HG03342 (cell line): ENCODE results near the gene MAZ.
"Not testable (repeated sequence)": the region's sequence is repeated elsewhere in the genome, so short reads cannot be mapped to it uniquely, and the experiment has no call there.

Source experiments
- ATAC-seq: cut with Tn5 transposase; IDR thresholded peaks from one replicate; pipeline ENCODE4 v1.9.1; 2021; ENCODE audit warnings: mild to moderate bottlenecking, moderate library complexity; ENCODE audit not compliant: unreplicated experiment

The MAZ gene

GRCh38 chr16:29821643-29822115 is 15.3 kb downstream of the MAZ start:
- no peak for ATAC-seq

DNA sequence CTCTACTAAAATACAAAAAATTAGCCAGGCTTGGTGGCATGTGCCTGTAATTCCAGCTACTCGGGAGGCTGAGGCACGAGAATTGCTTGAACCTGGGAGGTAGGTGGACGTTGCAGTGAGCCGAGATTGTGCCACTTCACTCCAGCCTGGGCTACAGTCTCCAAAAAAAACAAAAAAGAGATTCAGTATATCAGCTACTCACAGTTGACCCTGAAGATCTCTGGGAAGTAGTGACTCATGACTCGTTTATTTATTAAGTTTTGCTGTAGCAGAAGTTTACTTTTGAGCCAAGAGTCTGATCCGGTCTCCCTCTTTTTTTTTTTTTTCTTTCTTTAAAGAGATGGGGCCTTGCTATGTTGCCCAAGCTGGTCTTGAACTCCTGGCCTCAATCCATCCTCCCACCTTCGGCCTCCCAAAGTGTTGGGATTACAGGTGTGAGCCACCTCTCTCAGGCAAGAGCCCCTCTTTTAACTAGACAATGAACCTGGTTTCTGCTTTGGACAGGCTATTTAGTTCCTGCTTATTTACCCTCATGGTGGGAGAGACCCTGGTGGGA is 18.3 kb downstream of the MAZ start:
- no peak for ATAC-seq

- ATAC-seq = no peak
These were observed 19.1 kb downstream of the MAZ start for GRCh38 chr16:29825145-29826044.

DNA sequence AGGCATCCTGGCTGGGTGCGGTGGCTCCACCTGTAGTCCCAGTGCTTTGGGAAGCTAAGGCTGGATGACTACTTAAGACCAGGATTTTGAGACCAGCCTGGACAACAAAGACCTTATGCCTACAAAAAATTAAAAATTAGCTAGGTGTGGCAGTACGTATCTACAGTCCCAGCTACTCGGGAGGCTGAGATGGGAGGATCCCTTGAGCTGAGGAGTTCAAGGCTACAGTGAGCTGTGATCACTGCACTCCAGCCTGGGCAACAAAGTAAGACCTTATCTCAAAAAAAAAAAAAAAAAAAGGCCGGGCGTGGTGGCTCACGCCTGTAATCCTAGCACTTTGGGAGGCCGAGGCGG is 20.0 kb downstream of the MAZ start:
- no peak for ATAC-seq

- no peak for ATAC-seq
These were observed 24.4 kb downstream of the MAZ start for GRCh38 chr16:29830774-29831173.

DNA sequence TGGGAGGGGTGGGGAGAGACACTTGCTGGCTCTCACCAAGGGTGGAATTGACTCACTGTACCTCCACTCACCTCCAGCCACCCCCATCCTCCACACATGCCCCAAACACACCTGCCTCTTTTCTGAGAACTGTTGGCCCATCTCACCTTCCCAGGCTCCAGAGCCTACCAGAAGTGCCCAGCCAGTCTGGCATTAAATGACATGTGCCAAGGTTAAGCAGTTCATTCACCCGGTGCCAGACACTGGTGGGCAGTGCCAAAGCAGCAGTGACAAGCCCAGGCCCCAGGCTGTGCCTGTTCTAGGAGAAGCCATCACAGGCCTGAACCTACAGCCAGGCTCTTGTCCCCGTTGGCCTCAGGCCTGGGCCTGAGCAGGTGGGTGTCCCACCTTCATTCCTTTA is 25.2 kb downstream of the MAZ start:
- no peak for ATAC-seq

DNA sequence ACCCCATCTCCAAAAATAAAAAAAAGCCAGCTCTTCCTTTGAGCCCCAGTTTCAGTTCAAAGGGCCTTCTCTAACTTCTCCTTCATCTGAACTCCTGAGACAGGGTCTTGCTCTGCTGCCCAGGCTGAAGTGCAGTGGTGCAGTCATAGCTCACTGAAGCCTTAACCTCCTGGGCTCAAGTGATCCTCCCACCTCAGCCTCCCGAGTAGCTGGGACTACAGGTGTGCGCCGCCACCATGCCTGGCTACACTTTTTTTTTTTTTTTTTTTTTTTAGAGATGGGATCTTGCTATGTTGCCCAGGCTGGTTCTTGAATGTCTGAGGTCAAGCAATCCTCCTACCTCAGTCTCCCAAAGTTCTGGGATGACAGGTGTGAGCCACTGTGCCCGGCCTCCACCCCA is 26.9 kb downstream of the MAZ start:
- ATAC-seq = not testable (repeated sequence)

- ATAC-seq = no peak
These were observed 27.8 kb downstream of the MAZ start for GRCh38 chr16:29834079-29834478.

GRCh38 chr16:29835926-29836325 is 29.6 kb downstream of the MAZ start:
- ATAC-seq = no peak

GRCh38 chr16:29836623-29837022 is 30.3 kb downstream of the MAZ start:
- no peak for ATAC-seq

DNA sequence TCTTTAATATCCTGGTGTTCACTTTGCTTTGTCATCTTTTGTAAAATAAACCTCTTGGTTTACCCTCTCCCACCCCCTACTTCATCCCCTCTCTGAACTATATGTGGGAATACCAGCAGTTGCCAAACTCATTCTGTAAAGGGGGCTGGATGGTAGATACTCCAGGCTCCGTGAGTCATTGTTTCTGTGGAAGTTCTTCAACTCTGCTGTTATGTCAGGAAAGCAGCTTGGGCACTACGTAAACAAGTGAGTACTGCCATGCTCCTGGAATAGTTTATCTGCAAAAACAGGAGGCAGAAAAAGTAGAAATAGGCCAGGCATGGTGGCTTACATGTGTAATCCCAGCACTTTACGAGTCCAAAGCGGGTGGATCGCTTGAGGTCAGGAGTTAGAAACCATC is 31.5 kb downstream of the MAZ start:
- no peak for ATAC-seq

GRCh38 chr16:29839822-29840221 is 33.5 kb downstream of the MAZ start:
- no peak for ATAC-seq

GRCh38 chr16:29840240-29840639 is 33.9 kb downstream of the MAZ start:
- no peak for ATAC-seq

- no peak for ATAC-seq
These were observed 35.3 kb downstream of the MAZ start for GRCh38 chr16:29841631-29842030.

GRCh38 chr16:29842732-29843346 is 36.5 kb downstream of the MAZ start:
- ATAC-seq = no peak

DNA sequence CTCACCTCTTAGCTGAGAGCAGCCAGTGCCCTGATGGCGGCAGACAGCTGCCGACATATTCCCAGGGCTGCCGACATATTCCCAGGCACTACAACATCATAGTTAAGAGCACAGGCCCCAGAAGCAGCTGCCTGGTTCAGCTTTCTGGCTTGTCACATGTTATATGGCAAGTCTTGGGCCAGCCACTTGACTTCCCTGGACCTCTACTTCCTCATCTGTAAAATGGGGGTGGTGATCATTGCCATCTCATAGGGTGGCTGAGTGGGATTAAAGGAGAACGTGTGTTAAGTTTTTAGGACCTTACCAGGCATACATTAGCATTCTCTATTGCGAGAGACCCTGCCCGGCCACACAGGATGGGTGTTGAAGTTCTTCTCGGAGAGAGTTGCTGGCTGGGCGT is 37.6 kb downstream of the MAZ start:
- ATAC-seq = no peak

GRCh38 chr16:29844575-29845331 is 38.4 kb downstream of the MAZ start:
- ATAC-seq = no peak

GRCh38 chr16:29845656-29846055 is 39.3 kb downstream of the MAZ start:
- ATAC-seq = no peak

DNA sequence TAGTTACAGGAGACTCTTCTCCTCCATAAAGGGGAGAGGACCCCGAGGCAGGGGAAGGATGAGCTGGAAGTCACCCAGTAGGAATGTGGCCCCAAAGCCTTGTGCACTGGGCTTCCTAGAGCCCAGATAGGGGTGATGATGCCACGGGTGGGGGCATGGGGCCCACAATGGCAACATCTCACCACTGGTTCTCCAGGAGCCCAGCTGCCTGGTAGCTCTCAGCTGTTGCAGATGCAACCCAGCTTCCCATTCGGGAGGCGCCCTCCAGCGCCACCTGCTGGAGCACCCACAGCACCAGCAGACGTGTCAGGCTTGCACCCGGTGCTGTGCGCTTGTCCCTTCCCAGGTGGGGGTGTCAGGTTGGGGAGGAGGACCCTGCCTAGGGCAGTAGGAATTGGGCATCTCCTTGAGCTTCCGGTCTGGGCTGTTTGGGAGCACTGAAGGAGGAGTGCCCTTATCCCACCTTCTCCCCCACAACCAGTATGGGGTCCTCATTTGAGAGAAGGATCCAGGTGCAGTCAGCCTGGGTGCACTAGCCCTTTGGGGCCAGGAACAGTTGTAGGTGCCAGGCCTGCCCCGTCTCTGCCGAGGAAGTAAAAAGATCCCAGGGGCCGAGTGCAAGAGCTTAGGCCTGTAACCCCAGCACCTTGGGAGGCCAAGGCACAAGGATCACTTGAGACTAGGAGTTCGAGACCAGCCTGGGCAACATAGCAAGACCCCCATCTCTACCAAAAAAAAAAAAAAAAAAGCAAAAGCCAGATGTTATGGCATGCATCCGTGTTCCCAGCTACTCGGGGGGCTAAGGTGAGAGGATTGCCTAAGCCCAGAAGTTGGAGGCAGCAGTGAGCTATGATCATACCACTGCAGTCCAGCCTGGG is 42.3 kb downstream of the MAZ start:
- no peak for ATAC-seq

- ATAC-seq = no peak
These were observed 43.2 kb downstream of the MAZ start for GRCh38 chr16:29849505-29849904.
